SU-DHL-6 (cell line): ENCODE measurements around the gene PIGL.

ENCODE experiments used
- H2AFZ ChIP-seq: fragments of 200-600 bp; sonication (generic); 2 replicates; pipeline ENCODE4 v1.6.1; 2014; ENCODE audit warnings: low read depth, mild to moderate bottlenecking, moderate library complexity, mixed read lengths, antibody characterized with exemption, low read length; ENCODE audit not compliant: severe bottlenecking
- H3F3A ChIP-seq: fragments of 200-600 bp; shearing (Covaris generic); 2 replicates; pipeline ENCODE4 v1.6.0; 2016; ENCODE audit warnings: antibody characterized with exemption, mild to moderate bottlenecking; ENCODE audit not compliant: insufficient read depth
- H3K27ac ChIP-seq: fragments of 200-600 bp; sonication (generic); 2 replicates; pipeline ENCODE4 v1.5.1; 2016; ENCODE audit warnings: low read depth, mild to moderate bottlenecking, low read length, moderate library complexity, mixed read lengths
- H3K27me3 ChIP-seq: fragments of 200-600 bp; sonication (generic), shearing (Covaris generic); 2 replicates; pipeline ENCODE4 v1.6.0; 2014; ENCODE audit warnings: mild to moderate bottlenecking, low read length
- H3K36me3 ChIP-seq: fragments of 200-600 bp; sonication (generic); 2 replicates; pipeline ENCODE4 v1.6.1; 2014; ENCODE audit warnings: mild to moderate bottlenecking, low read length, mixed read lengths
- H3K4me2 ChIP-seq: fragments of 300-600, 200-600 bp; shearing (Covaris generic), sonication (generic); 2 replicates; pipeline ENCODE4 v1.6.0; 2014; ENCODE audit warnings: low read length, low read depth, mild to moderate bottlenecking; ENCODE audit not compliant: poor library complexity, severe bottlenecking
- H3K4me3 ChIP-seq: fragments of 200-600 bp; sonication (generic); 2 replicates; pipeline ENCODE4 v1.5.1; 2014; ENCODE audit warnings: antibody characterized with exemption, low read length, mild to moderate bottlenecking, mixed read lengths; ENCODE audit not compliant: insufficient read depth, poor library complexity, severe bottlenecking
- H3K79me2 ChIP-seq: fragments of 200-600 bp; sonication (generic); 2 replicates; pipeline ENCODE4 v1.6.1; 2014; ENCODE audit warnings: mild to moderate bottlenecking, low read length, moderate library complexity; ENCODE audit not compliant: insufficient read depth
- H3K9ac ChIP-seq: fragments of 200-600 bp; sonication (generic); 2 replicates; pipeline ENCODE4 v1.7.0; 2014; ENCODE audit warnings: mild to moderate bottlenecking, low read length
- H3K9me2 ChIP-seq: fragments of 200-600 bp; sonication (generic); replicated peaks from 2 replicates; pipeline ENCODE4 v1.6.1; 2014; ENCODE audit warnings: low read length; ENCODE audit not compliant: insufficient read depth
- H3K9me3 ChIP-seq: fragments of 200-600 bp; sonication (generic); 2 replicates; pipeline ENCODE4 v1.6.1; 2014; ENCODE audit warnings: low read length, mixed read lengths; ENCODE audit not compliant: insufficient read depth
- H4K20me1 ChIP-seq: fragments of 200-600 bp; sonication (generic); 2 replicates; pipeline ENCODE4 v1.6.1; 2014; ENCODE audit warnings: low read depth, mild to moderate bottlenecking, antibody characterized with exemption, low read length, moderate library complexity, mixed read lengths
- CTCF ChIP-seq: fragments of 200-600 bp; sonication (generic); IDR thresholded peaks from one replicate; pipeline ENCODE4 v1.5.1; 2017; ENCODE audit warnings: antibody characterized with exemption, mild to moderate bottlenecking, low read length, moderate library complexity; ENCODE audit not compliant: insufficient read depth, poor library complexity, severe bottlenecking
- EZH2phosphoT487 ChIP-seq: fragments of 200-600 bp; sonication (generic), shearing (Covaris generic); conservative IDR thresholded peaks from 2 replicates; pipeline ENCODE4 v1.6.1; 2018; ENCODE audit warnings: mild to moderate bottlenecking, antibody characterized with exemption, low read length, moderate library complexity, mixed read lengths

PIGL gene

GRCh38 chr17:16353317-16354174 lies 136.5 kb downstream of the PIGL start, which contains the start of gene CENPV:
Gene CENPV (minus strand): TSS chr17:16353469. CDS start chr17:16353436, 33 bp downstream.
- H3K79me2 ChIP-seq = peaks cover 27% of the 10 kb centered on the region
- H3K9me3 ChIP-seq = no peaks in the 10 kb centered on the region
- H3K9me2 ChIP-seq = no peaks in the 10 kb centered on the region
- H3K27me3 ChIP-seq = no peaks in the 10 kb centered on the region
- peak within 1 kb of the TSS; percentile 81 for H3K9ac ChIP-seq
- TF ChIP-seq CTCF (no peak), EZH2phosphoT487 (no peak)
- H3K36me3 ChIP-seq = 0 out of 2 replicates have a peak, but pooled peaks cover 9% of the 10 kb centered on the region
- H3K4me2 ChIP-seq = peak within 1 kb of the TSS; percentile 93
- H2AFZ ChIP-seq = peak within 1 kb of the TSS; percentile 98
- peak within 1 kb of the TSS; percentile 50 for H3K27ac ChIP-seq
- H3K4me3 ChIP-seq = peak within 1 kb of the TSS; percentile 73
- H3F3A ChIP-seq = peaks cover 22% of the 10 kb centered on the region
- H4K20me1 ChIP-seq = no peaks in the 10 kb centered on the region

DNA sequence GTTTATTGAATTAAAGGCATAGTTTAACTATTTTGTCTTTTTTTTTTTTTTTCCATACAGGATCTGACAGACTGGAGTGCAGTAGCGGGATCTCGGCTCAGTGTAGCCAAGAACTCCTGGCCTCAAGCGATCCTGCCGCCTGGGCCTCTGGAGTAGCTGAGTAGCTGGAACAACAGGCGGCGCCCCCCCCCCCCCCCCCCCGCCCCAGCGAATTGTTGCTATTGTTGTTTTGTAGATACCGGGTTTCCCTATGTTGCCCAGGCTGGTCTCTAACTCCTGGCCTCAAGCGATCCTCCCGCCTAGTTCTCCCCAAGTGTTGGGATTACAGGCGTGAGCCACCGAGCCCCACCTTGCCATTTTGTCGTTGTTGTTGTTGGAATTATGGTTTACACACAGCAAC lies 137.6 kb downstream of the PIGL start:
- Histone ChIP-seq H4K20me1 (no peaks in the 10 kb centered on the region), H3K79me2 (peaks cover 27% of the 10 kb centered on the region), H3F3A (peaks cover 21% of the 10 kb centered on the region), H3K27me3 (no peaks in the 10 kb centered on the region), H3K36me3 (0 out of 2 replicates have a peak, but pooled peaks cover 3% of the 10 kb centered on the region), H3K4me2 (no peak overlapping the region), H3K27ac (no peak overlapping the region), H2AFZ (no peak overlapping the region), H3K9me2 (no peaks in the 10 kb centered on the region), H3K4me3 (no peak overlapping the region), H3K9me3 (no peaks in the 10 kb centered on the region), H3K9ac (no peak overlapping the region)
- no peak for TF ChIP-seq EZH2phosphoT487
- no peak for TF ChIP-seq CTCF

GRCh38 chr17:16358394-16358793 lies 141.4 kb downstream of the PIGL start:
- H4K20me1 ChIP-seq = no peaks in the 10 kb centered on the region
- no peak overlapping the region for H3K27ac ChIP-seq
- H2AFZ ChIP-seq = no peak overlapping the region
- no peak overlapping the region for H3K4me2 ChIP-seq
- no peaks in the 10 kb centered on the region for H3K9me2 ChIP-seq
- H3F3A ChIP-seq = no peaks in the 10 kb centered on the region
- no peak overlapping the region for H3K4me3 ChIP-seq
- H3K9ac ChIP-seq = no peak overlapping the region
- H3K27me3 ChIP-seq = no peaks in the 10 kb centered on the region
- no peaks in the 10 kb centered on the region for H3K79me2 ChIP-seq
- no peaks in the 10 kb centered on the region for H3K9me3 ChIP-seq
- TF ChIP-seq EZH2phosphoT487 = no peak
- TF ChIP-seq CTCF = no peak
- H3K36me3 ChIP-seq = no peaks in the 10 kb centered on the region
